ENCODE measurements around the gene HACE1.
"Not testable (repeated sequence)": the region's sequence is repeated elsewhere in the genome, so short reads cannot be mapped to it uniquely, and the experiment has no call there.

HACE1 gene

DNA sequence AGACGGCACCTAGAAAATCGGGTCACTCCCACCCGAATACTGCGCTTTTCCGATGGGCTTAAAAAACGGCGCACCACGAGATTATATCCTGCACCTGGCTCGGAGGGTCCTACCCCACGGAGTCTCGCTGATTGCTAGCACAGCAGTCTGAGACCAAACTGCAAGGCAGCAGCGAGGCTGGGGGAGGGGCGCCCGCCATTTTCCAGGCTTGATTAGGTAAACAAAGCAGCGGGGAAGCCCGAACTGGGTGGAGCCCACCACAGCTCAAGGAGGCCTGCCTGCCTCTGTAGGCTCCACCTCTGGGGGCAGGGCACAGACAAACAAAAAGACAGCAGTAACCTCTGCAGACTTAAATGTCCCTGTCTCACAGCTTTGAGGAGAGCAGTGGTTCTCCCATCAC is 122.2 kb downstream of the HACE1 start:
- DNase-seq (ENCODE audit: low read depth in 2 of 2) = not testable (repeated sequence)

DNA sequence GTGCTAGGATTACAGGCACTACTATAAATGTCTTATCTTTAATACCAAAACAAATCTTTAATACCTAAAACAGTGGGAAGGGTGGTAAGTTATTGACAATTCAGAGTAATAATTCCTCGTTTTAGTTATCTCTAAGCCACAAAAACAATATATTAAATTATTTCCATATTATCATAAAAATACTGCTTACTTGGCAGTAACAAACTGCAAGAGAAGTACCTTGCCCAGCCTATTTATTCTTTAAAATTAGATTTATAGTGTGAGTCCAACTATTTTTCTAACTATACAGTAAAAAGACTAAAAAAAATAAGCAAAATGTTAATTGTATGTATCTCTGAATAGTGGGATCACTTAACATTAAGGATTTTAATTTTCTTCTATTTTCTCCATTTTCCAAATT is 123.2 kb downstream of the HACE1 start:
- no peak for DNase-seq (ENCODE audit: low read depth in 2 of 2)

DNA sequence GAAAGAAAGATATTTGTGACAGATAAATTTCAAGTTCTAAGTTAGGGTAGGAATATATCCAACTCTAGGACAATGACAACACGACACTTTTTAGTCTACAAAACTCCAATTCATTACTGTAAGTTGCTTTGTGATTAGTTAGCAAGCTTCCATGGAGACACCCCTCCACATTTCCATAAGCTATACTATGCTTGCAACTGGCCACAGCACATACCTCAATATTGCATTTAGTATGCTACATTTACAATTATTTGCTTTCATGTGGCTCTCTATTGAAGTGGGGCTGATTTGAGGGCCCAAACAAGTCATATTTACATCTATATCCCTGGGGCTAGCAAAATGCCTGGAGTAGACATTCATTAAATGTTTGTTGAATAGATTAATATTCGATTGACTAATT is 129.3 kb downstream of the HACE1 start:
- no peak for DNase-seq (ENCODE audit: low read depth in 2 of 2)

DNA sequence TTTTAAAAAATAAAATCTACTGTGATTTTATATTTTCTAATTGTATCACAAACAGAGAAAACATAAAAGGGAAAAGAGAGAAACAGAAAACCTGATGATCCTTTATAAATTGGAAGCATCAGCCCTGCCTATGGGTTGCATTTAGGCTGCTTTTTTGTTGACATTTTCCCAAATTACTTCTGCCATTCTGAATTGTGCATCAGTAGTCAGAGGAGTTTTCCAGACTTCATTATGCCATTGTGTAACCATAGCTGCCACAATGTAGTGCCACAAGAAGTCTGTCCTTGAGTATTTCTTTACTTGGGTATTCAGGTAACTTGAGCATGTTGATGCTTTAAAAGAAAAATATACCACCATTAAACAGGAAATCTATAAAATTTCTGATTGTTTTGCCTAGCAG is 130.3 kb downstream of the HACE1 start:
- no peak for DNase-seq (ENCODE audit: low read depth in 2 of 2)

DNA sequence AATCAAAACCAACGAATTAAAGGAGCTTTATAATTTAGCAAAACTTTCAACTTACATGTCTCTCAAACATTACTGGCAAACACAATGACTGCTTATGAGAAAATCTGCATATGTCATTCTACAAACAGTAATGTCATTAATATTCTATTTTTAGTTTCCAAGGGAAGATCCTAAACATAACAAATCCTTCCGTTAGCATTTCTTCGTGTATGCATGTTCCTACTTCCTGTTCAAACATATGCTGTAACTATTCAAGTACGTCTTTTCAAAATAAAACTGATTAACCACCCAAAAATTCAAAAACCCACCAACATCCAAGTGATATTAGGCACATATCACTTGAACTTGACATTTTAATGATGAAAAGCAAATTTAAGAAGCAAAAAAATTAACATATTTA is 131.3 kb downstream of the HACE1 start:
- no peak for DNase-seq (ENCODE audit: low read depth in 2 of 2)

DNA sequence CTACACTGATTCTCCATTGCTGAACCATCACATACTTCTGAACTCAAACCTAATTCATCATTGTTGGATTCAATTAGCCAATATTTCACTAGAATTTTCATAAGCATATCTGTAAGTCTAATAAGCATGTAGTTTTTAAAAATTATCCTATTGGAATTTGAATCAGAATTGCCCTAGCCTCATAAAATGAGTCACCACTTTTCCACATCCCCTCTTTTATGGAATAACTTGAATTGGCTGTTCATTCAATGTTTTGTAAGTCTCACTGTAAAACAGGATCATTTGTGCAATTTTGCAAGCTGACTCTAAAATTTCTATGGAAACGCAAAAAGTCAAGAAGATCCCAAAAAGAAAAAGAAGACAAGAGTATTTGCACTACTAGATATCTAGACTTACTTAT is 141.0 kb downstream of the HACE1 start:
- DNase-seq (ENCODE audit: low read depth in 2 of 2) = no peak

DNA sequence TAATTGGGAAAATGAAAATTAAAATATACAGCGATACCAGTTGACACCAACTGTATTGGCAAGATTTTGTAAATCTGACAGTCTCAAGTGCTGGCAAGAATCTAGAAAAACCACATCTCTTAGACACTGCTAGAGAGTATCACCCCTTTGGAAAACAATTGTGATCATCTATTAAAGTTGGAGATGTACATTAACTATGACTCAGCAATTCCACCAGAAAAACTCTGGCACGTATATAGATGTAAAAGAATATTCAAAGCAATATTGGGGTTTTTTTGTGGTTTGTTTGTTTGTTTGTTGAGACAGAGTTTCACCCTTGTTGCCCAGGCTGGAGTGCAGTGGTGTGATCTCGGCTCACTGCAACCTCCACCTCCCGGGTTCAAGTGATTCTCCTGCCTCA is 142.9 kb downstream of the HACE1 start:
- DNase-seq (ENCODE audit: low read depth in 2 of 2) = no peak

DNA sequence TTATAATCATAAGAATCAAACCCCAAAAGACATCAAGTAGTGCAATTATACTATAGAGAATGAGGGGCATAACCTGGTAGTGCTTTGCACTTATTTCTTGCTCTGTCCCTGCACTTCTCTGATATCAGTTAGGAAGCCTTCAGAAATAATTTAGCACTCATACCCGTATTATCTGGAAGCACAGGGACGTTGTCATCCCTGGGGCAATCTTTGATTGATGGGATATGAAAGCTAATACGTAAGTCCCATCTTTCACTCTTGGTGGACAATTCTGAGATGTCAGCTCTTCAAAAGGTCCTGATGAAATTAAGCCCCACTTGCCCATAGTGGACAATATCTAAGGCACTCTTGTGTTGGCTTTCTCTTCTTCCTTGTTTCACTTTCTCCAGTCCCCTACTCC is 144.9 kb downstream of the HACE1 start:
- DNase-seq (ENCODE audit: low read depth in 2 of 2) = no peak

DNA sequence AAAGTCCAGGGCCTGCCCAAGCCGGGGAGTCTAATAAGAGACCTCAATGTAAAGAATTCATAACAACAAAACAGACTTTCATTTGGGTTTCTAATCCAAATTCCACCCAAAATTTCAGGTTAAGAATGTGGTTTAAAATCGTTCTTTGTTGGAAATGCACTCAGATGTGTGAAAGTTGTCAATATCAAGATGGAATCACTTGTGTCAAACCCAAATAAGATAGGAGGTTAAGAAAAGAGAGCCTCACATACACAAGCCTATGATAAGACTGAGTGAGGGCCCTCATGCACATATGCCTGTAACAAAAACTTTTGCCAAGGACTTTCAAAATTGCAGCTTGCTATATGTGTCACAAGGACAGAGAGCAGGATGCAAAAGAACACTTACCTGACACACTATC is 145.7 kb downstream of the HACE1 start:
- DNase-seq (ENCODE audit: low read depth in 2 of 2) = no peak

DNA sequence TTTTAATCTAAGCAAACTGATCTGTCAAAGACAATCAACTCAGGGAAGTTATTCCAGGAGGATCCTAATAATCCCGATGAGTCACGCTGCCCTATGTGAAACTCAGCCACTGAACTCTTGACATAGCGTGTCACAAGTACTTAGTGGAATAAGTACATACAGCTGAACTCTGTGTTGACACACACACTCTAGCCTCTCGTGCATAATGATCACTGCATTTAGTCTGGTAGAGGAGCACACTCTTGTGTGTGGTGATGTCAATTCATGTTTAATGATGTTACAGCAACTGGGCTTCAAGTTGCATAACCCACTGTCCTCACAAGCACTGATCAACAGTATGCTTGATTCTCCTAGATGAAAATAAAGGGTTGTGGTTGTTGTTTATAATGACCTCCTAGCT is 148.3 kb downstream of the HACE1 start:
- DNase-seq (ENCODE audit: low read depth in 2 of 2) = no peak

DNA sequence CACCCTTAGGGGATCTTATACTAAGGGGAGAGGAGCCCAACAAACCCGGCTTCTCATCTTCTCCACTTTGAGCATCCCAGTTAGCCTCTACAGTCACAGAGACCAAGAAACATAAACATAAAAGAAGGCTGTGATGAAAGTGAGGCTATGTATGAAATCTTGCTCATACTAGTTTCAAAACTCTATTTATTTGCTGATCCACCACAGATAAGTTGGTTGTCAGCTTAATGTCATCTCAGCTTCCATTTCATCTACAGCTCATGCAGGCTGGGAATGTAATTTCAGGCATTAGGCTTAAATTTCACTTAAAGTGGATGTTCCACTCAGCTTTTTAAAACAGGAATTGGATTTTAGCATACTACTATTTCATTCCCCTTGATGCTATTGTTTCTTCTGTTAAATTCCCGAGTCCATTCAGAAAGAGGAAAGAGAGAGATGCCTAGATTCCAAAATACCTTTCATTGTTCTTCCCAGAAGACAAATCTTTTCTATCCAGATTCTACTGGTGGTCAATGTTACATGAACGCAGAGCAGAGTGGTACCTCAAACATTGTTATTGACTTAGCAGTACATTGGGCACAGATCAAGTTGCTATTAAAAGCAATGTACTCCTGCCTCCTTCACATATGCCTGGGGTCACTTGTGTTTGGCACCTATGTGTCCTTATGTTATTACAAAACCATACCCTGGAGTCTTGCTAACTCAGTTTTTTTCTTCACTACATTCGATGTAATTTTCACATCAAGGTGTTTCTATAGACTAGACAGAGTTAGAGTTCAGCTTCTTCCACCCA is 149.0 kb downstream of the HACE1 start:
- DNase-seq (ENCODE audit: low read depth in 2 of 2) = no peak

DNA sequence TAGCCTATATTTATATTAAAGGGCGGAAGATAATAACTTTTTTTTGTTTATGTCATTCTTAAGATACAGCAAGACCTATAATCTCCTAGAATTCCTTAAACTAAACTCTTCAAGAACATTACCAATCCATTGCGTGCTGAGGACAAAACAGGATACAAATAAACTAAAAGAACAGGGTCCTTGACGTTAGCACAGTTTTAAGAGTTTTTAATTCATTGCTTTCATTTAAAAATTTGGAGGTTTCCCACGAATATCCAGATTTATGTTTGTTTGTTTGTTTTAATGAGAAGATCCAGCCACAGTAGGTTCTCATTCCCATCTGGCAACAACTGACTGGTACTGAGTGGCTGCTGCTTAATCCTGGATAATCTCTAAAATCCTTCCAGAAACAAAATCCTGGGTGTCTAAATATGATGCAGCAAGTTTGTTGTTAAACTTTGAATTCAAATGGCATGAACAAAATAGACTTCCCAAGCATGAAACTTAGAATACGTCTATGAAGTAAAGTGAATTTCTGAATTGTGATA is 153.7 kb downstream of the HACE1 start:
- DNase-seq (ENCODE audit: low read depth in 2 of 2) = no peak

DNA sequence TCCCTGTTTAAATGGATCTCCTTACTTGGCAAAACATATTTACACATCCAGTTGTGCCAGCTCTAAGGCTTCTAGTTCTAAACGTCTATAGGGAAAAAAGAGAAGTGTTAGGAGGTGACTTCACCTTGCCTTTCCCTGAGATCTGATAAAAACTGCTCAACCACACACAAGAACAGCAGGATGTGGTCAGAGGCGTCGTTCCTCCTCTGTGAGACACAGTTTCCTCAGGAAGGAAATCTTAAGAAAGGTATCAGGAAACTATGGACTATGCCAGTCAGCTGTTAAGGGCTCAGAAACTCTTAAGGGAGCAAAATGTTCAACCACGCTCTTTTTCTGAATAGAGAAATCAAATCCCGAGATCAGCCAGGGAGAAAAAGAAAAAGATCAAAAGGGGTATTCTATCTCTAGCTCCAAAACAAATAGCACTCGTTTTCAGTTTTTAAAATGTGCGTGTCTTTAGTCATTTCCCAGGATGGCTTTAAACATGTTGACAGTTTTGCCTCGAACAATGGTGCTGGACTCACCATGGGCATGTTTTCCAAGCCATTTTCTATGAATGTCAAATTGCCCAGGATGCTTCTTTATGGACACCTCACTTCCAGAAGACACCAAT is 154.5 kb downstream of the HACE1 start:
- DNase-seq (ENCODE audit: low read depth in 2 of 2) = peak in 1 of 2 donors; percentile 20

DNA sequence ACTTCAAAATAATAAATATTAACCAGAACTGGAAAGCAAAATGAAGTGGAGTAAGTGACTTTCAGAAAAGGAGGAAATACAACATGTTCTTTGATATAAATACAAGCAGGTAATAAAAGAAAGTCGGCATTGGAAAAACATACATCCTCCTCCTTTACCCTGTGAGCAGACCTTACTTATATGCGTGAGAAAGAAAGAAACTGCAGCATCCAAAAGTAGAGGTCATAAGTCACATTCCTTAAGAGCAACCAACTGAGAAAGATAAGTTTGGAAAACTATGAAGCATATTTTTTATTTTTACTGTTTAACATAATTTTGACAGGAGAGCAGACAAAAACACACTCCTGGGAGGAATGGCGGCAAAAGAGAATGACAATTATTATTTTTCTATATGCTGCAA is 155.5 kb downstream of the HACE1 start:
- no peak for DNase-seq (ENCODE audit: low read depth in 2 of 2)

DNA sequence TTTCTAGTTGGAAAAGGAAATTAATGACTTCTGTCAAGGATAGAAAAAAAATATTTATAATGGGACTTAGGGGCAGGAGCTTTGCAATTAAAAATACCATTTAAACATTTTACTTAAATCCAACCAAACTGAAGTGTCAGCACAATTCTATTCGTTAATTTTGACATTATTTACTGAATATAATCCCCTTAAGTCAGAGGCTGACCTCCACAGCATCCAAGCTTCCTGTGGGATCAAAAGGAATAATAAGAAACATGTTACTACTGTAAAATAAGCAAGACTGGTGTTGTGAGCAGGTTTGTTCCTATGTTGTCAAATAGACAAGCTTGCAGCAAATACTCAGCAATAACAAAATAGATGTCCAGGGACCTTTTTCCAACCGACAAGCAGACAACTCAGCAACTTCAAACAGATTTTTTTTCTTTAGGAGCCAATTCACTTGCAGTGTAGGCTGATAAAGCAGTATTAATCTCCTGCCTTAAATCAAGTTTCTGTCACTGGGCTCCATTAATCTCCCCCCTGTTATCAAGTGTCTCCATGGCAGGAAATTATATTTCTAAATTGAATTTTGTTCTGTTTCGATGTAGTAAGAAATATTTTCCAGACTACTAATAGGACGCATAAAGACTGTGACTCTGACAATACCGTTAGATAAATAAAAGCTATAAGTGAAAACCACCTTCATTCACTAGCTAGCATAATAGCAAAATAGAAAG is 157.4 kb downstream of the HACE1 start:
- no peak for DNase-seq (ENCODE audit: low read depth in 2 of 2)

DNA sequence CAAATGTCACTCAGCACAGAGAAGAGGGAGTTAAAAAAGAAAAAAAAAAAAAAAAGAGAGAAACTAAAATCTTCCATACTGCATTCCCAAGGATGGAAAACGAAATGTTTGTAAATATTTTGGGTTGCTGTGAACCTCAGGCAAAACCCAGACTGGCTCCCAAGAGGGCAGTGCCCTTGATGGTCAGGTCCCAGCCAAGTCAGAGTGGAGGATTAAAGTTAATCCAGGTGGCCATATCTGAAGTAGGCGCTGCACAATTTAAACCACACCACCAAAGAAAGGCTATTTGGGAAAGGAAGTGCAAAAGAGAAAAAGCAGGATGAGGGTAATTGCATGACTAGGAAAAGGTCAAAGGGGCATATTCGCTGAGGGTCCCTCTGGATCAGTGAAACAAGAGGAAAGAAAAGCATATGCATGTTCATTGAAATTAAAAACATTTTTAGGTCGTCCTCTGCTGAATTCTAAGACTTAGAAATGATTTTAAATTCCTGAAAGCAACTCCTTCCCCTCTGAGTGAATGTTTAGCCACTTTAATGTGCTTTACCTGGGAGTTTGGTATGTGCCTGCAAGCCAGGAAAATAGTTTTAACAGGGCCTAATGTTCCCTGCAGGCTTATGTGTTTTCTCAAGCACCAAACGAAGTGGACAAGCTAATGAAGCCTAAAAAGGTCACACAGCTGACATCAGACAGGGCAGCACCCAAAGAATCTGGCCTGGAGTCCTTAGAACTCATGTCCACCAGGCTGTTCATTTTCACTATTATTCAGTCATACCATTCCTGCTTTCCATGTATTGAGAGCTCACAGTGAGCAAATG is 159.1 kb downstream of the HACE1 start:
- DNase-seq (ENCODE audit: low read depth in 2 of 2) = no peak

DNA sequence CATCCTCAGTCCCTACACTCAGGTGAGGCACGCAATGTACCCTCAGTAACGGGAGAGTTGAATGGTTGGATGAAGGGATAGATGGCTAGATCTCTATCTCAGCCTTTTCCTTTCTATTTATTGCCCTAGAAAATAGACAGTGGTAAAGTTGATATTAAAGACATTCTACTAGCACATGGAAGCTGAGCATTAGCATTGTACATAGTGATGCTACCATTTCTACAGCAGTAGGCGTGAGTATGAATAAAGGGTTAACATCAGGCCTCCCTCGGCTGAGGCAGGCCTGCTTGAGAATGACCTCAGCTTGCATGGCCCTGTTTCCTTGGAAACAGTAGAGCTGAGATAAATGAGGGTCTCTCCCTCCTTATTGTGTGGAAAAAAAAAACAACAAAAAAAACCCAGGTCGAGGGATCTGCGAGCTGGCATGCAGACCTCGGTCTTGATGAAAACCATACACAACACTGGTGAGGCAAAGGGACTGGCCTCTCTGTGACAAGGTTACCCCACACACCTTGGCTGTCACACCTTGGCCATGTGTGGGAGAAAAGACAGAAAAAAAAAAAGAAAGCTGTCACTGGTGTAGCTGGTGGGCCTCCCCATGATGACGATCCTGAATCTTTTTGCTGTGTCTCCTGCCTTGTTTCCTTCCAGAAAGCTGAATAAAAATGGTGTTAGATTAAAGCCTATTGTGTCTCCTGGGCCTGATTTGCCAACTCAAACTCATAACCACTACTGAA is 160.0 kb downstream of the HACE1 start:
- DNase-seq (ENCODE audit: low read depth in 2 of 2) = no peak

DNA sequence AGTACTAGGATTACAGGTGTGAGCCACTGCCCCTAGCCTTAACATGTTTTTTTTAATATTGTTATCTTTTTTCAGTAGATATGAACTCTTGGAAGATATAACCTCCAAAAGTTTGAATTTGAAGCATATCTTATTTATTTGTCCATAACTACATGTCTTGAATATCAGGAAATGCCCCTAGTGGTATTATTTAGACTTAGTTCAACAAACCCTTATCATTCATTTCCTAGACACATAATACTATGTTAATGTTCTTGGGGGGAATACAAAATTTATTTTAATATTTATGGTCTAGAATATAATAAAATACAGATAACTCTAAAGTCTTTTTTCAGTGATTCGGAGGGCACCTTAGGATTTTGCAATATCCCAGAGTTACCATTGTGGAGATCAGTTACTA is 160.7 kb downstream of the HACE1 start:
- DNase-seq (ENCODE audit: low read depth in 2 of 2) = no peak

DNA sequence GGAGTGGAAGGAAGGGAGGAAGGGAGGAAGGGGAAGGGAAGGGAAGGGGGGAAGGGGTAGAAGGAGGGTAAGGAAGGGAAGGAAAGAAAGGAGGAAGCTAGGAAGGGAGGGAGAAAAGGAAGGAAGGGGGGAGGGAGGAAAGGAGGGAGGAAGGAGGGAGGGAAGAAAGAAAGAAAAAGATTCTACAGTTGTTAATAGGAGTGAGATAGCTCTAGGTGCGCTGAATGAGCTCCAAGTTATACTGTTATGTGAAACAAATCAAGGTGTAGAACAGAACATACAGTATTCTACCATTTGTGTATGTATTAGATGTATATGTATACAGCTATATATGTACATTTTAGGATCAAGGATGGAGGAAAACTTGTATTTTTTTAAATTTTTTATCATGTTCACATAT is 167.7 kb downstream of the HACE1 start:
- no peak for DNase-seq (ENCODE audit: low read depth in 2 of 2)

DNA sequence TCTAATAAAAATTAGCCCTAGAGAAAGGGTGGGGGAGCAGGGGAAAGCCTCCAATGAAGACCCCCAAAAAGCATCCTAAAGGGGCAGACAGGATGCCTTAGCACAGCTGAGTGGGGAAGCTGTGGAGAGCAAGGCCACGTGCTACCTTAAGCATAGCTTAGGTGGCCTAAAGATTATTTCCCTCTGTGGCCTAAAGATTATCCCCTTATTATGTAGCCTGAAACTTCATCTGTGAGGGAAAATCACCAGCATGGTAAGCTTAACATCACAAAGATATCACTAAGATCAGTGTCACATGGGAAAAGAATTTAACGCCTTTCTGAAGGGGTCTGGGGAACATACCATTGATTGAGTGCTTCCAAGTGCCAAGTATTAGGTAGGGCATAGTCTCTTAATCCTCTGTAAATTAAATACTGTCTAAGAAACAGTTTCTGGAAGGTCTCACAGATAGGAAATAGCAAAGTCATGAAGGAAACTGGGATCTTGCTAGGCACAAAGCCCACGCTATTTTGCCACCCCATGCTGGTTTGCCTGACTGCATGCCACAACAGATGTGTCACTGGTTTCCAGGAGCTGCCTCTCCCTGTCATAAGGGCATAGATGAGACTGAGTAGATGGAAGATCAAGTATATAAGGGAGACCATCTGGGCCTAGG is 170.0 kb downstream of the HACE1 start:
- DNase-seq (ENCODE audit: low read depth in 2 of 2) = no peak
